Endothelial cell of hepatic sinusoid (primary cell): Measurements from ENCODE around the gene CCT8L2.
"Not testable (repeated sequence)": the region's sequence is repeated elsewhere in the genome, so short reads cannot be mapped to it uniquely, and the experiment has no call there.

Experiments
- in situ Hi-C: cut with HindIII; loops from 2 replicates; pipeline ENCODE4 v1.10.0; 2017; ENCODE audit warnings: low sequenced_read_pairs

CCT8L2 gene

GRCh38 chr22:16592710-16593109 lies at the start of gene CCT8L2:
Gene CCT8L2, minus strand, starts transcription at chr22:16592810. Its CDS starts 260 bp downstream, at chr22:16592550.
- in situ Hi-C loops, result not testable (repeated sequence)

GRCh38 chr22:16635442-16635841 lies 42.8 kb upstream of the CCT8L2 start:
- in situ Hi-C loops, result not testable (repeated sequence)

- in situ Hi-C loops, result not testable (repeated sequence)
These were observed 41.5 kb upstream of the CCT8L2 start for GRCh38 chr22:16634092-16634491.

GRCh38 chr22:16628476-16628875 lies 35.9 kb upstream of the CCT8L2 start:
- in situ Hi-C loops, result not testable (repeated sequence)

GRCh38 chr22:16625018-16625417 lies 32.4 kb upstream of the CCT8L2 start:
- in situ Hi-C loops, result not testable (repeated sequence)

GRCh38 chr22:16623595-16623994 lies 31.0 kb upstream of the CCT8L2 start:
- in situ Hi-C loops, result not testable (repeated sequence)

- in situ Hi-C loops, result not testable (repeated sequence)
These were observed 24.9 kb upstream of the CCT8L2 start for GRCh38 chr22:16617516-16617915.

GRCh38 chr22:16616390-16616938 lies 23.9 kb upstream of the CCT8L2 start:
- in situ Hi-C loops, result not testable (repeated sequence)

GRCh38 chr22:16615606-16616245 lies 23.1 kb upstream of the CCT8L2 start:
- in situ Hi-C loops, result not testable (repeated sequence)

- in situ Hi-C loops, result no loop called here
These were observed 17.1 kb upstream of the CCT8L2 start for GRCh38 chr22:16609548-16610261.

GRCh38 chr22:16608931-16609330 lies 16.3 kb upstream of the CCT8L2 start:
- in situ Hi-C loops, result no loop called here

- in situ Hi-C loops, result not testable (repeated sequence)
These were observed 11.8 kb upstream of the CCT8L2 start for GRCh38 chr22:16604257-16604998.

GRCh38 chr22:16603770-16604242 lies 11.2 kb upstream of the CCT8L2 start:
- in situ Hi-C loops, result not testable (repeated sequence)

GRCh38 chr22:16603448-16603768 lies 10.8 kb upstream of the CCT8L2 start:
- in situ Hi-C loops, result no loop called here

- in situ Hi-C loops, result not testable (repeated sequence)
These were observed 10.3 kb upstream of the CCT8L2 start for GRCh38 chr22:16602728-16603447.

- in situ Hi-C loops, result not testable (repeated sequence)
These were observed 9.7 kb upstream of the CCT8L2 start for GRCh38 chr22:16602224-16602727.

- in situ Hi-C loops, result no loop called here
These were observed 9.0 kb upstream of the CCT8L2 start for GRCh38 chr22:16601437-16602223.

GRCh38 chr22:16600644-16601436 lies 8.2 kb upstream of the CCT8L2 start:
- in situ Hi-C loops, result not testable (repeated sequence)

GRCh38 chr22:16599648-16600047 lies 7.0 kb upstream of the CCT8L2 start:
- in situ Hi-C loops, result not testable (repeated sequence)
